ENCODE measurements around the gene PPP1R11. TPM values are rescaled to one million over a fixed set of nuclear protein-coding genes. Genes with fewer than 3 reads are reported as not detected.
"Not testable (repeated sequence)": the region's sequence is repeated elsewhere in the genome, so short reads cannot be mapped to it uniquely, and the experiment has no call there.

The PPP1R11 gene
- total RNA-seq, 2 donors from 2014 or later = 48.5 to 53.3 TPM

- peak overlapping the region in 1 of 2 donors; percentile 74 for H3K27ac Mint-ChIP-seq
- ATAC-seq (peak; percentile 79 to 83), DNase-seq (ENCODE audit: low spot score in 2 of 2) (peak; percentile 81 to 84)
- no peaks in the 10 kb centered on the region for H3K9me3 Mint-ChIP-seq
- H3K36me3 Mint-ChIP-seq = no peaks in the 10 kb centered on the region
Observed at GRCh38 chr6:30102970-30103871, 36.2 kb downstream of the PPP1R11 start.

GRCh38 chr6:30103872-30104179 is 36.8 kb downstream of the PPP1R11 start:
- H3K36me3 Mint-ChIP-seq = no peaks in the 10 kb centered on the region
- H3K9me3 Mint-ChIP-seq = no peaks in the 10 kb centered on the region
- ATAC-seq (no peak), DNase-seq (ENCODE audit: low spot score in 2 of 2) (no peak)
- peak overlapping the region in 1 of 2 donors; percentile 74 for H3K27ac Mint-ChIP-seq

GRCh38 chr6:30104661-30105060 is 37.7 kb downstream of the PPP1R11 start:
- no peak for DNase-seq (ENCODE audit: low spot score in 2 of 2)
- H3K9me3 Mint-ChIP-seq = no peaks in the 10 kb centered on the region
- no peak for ATAC-seq
- no peak overlapping the region for H3K27ac Mint-ChIP-seq
- no peaks in the 10 kb centered on the region for H3K36me3 Mint-ChIP-seq

GRCh38 chr6:30111266-30111856 is 44.4 kb downstream of the PPP1R11 start:
- no peak overlapping the region for H3K27ac Mint-ChIP-seq
- no peak for DNase-seq (ENCODE audit: low spot score in 2 of 2)
- no peak for ATAC-seq
- no peaks in the 10 kb centered on the region for H3K9me3 Mint-ChIP-seq
- H3K36me3 Mint-ChIP-seq = no peaks in the 10 kb centered on the region

- H3K27ac Mint-ChIP-seq = no peak overlapping the region
- no peak for ATAC-seq
- H3K9me3 Mint-ChIP-seq = no peaks in the 10 kb centered on the region
- H3K36me3 Mint-ChIP-seq = no peaks in the 10 kb centered on the region
- DNase-seq (ENCODE audit: low spot score in 2 of 2) = no peak
Observed at GRCh38 chr6:30112402-30112994, 45.5 kb downstream of the PPP1R11 start.

GRCh38 chr6:30113003-30113759 is 46.2 kb downstream of the PPP1R11 start, which contains the start of gene TRIM31:
Gene TRIM31 (minus strand): TSS chr6:30113090. CDS start chr6:30112805, 285 bp downstream.
- DNase-seq (ENCODE audit: low spot score in 2 of 2) (no peak), ATAC-seq (peak; percentile 34 to 72)
- H3K36me3 Mint-ChIP-seq = no peaks in the 10 kb centered on the region
- H3K27ac Mint-ChIP-seq = no peak within 1 kb of the TSS
- H3K9me3 Mint-ChIP-seq = no peaks in the 10 kb centered on the region

- ATAC-seq (no peak), DNase-seq (ENCODE audit: low spot score in 2 of 2) (no peak)
- Mint-ChIP-seq H3K36me3 (no peaks in the 10 kb centered on the region), H3K9me3 (no peaks in the 10 kb centered on the region), H3K27ac (no peak overlapping the region)
Observed at GRCh38 chr6:30113841-30114240, 46.8 kb downstream of the PPP1R11 start.

GRCh38 chr6:30116724-30117123 is 49.7 kb downstream of the PPP1R11 start:
- Mint-ChIP-seq H3K27ac (no peak overlapping the region), H3K36me3 (no peaks in the 10 kb centered on the region), H3K9me3 (no peaks in the 10 kb centered on the region)
- DNase-seq (ENCODE audit: low spot score in 2 of 2) (no peak), ATAC-seq (no peak)

GRCh38 chr6:30118691-30119090 is 51.7 kb downstream of the PPP1R11 start:
- not testable (repeated sequence) for H3K36me3 Mint-ChIP-seq; DNase-seq (ENCODE audit: low spot score in 2 of 2); H3K27ac Mint-ChIP-seq; H3K9me3 Mint-ChIP-seq; ATAC-seq

Other genes starting within 250 kb of the PPP1R11 start
- under 1 TPM in 1 of 2 donors, not detected in 1; 0.91 TPM for gene HLA-G, start 239.4 kb upstream of the PPP1R11 start, total RNA-seq
- gene HLA-A, start 124.7 kb upstream of the PPP1R11 start, total RNA-seq = 1,000 to 10,000 TPM; 1,088 to 2,034 TPM
- gene POLR1H, start 5.9 kb upstream of the PPP1R11 start, total RNA-seq = 10 to 100 TPM; 52.7 to 65.6 TPM
- gene RNF39, start 8.6 kb downstream of the PPP1R11 start, total RNA-seq = not detected
- not detected for gene TRIM31, start 45.9 kb downstream of the PPP1R11 start, total RNA-seq
- gene TRIM40, start 68.9 kb downstream of the PPP1R11 start, total RNA-seq = under 1 TPM in 1 of 2 donors, not detected in 1; 0.12 TPM
- under 1 TPM in 1 of 2 donors, not detected in 1; 0.70 TPM for gene TRIM10, start 94.0 kb downstream of the PPP1R11 start, total RNA-seq
- gene TRIM15, start 96.3 kb downstream of the PPP1R11 start, total RNA-seq = 1 to 10 TPM in 1 of 2 donors, not detected in 1; 1.6 TPM
- 10 to 100 TPM; 41.3 to 43.0 TPM for gene TRIM26, start 146.2 kb downstream of the PPP1R11 start, total RNA-seq

Measured in activated naive CD4-positive, alpha-beta T cell treated with anti-CD3 and anti-CD28 coated beads, Interleukin-2, amount 50 U/mL, for 72 hours (primary cell).